Small intestine (tissue), 7 donors: ENCODE results near the gene WNT6. TPM values are rescaled to one million over a fixed set of nuclear protein-coding genes. Genes with fewer than 3 reads are reported as not detected.

Experiments
- DNase-seq, 2 donors: peaks; one replicate each; pipeline versions ENCODE4 v3.0.0 to v3.0.0-alpha.2; 2013
- FAIRE-seq: peaks from 2 replicates; lab custom pipeline; 2012; peaks lifted over from hg19 to GRCh38; lab: Jason Lieb, UNC
- H3K27ac ChIP-seq, 3 donors: one replicate each; pipeline ENCODE4 v1.5.1; 2013; ENCODE audit warnings: low read length in 2 of 3, mild to moderate bottlenecking in 2 of 3, control low read depth in 1 of 3, inconsistent platforms in 1 of 3, low read depth in 1 of 3, moderate library complexity in 1 of 3
- H3K27me3 ChIP-seq, 3 donors: one replicate each; pipeline ENCODE4 v1.6.1; 2013; ENCODE audit warnings: low read length in 3 of 3, inconsistent platforms in 1 of 3; ENCODE audit not compliant: control insufficient read depth in 3 of 3, insufficient read depth in 3 of 3
- H3K36me3 ChIP-seq, 3 donors: one replicate each; pipeline ENCODE4 v1.6.1; 2013; ENCODE audit warnings: low read length in 3 of 3, inconsistent platforms in 1 of 3, low read depth in 1 of 3, mild to moderate bottlenecking in 1 of 3, moderate library complexity in 1 of 3; ENCODE audit not compliant: control insufficient read depth in 3 of 3, insufficient read depth in 2 of 3
- H3K4me1 ChIP-seq, 3 donors: one replicate each; pipeline ENCODE4 v1.6.1; 2013; ENCODE audit warnings: low read length in 2 of 3, inconsistent platforms in 1 of 3, low read depth in 1 of 3, mild to moderate bottlenecking in 1 of 3, moderate library complexity in 1 of 3; ENCODE audit not compliant: control insufficient read depth in 3 of 3, insufficient read depth in 2 of 3
- H3K4me3 ChIP-seq, 3 donors: one replicate each; pipeline ENCODE4 v1.5.1; 2013; ENCODE audit warnings: low read length in 3 of 3, control low read depth in 1 of 3, inconsistent platforms in 1 of 3, low read depth in 1 of 3, mild to moderate bottlenecking in 1 of 3, moderate library complexity in 1 of 3
- H3K9me3 ChIP-seq, 2 donors: one replicate each; pipeline ENCODE4 v1.6.1; 2013; ENCODE audit warnings: low read depth in 1 of 2, low read length in 1 of 2; ENCODE audit not compliant: control insufficient read depth in 2 of 2, insufficient read depth in 1 of 2
- WGBS, 3 donors: extraction: QIAGEN DNeasy Blood & Tissue Kit; methylation state at CpG; one replicate each; pipeline ENCODE4 v1.1.7; 2013; 5-methylcytosine and 5-hydroxymethylcytosine counted together
- polyA plus RNA-seq, 4 donors: library from polyadenylated mRNA; stranded (reverse) in 3 of 4; unstranded in 1 of 4; fragments of 200-250 nt in 3 of 4; fragments of 120-200 nt in 1 of 4; gene quantifications; one replicate each; pipeline versions ENCODE4 v1.2.1 to v1.2.3, GENCODE V29; 2013
- donor health status: healthy with polysubstance abuse.
- donor health status: control.
- donor health status: control.
- donor health status: Bipolar disorder and iron deficiency.
- donor health status: healthy.

The WNT6 gene
- polyA plus RNA-seq, 4 donors, result 0.06 to 1.8 TPM; not detected in 2

DNA sequence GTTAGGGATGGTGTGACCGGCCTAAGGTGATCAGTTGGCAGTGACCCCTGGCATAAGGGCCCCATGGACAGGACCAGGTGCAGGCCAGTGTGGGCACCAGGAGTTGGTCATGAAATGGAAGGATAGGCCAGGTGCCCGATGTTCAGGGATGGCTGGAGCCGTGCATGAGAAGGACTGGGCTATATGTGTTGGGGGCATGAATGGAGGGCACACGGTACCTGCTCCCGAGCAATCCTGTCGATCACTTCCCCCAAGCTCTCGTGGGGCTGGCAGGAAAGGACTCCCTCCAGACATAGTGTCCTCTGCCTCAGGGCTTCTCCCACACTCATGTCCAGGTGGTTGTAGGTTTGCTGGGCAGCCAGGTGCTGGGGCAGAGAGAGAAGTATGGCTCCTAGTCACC, 35.6 kb upstream of the WNT6 start:
- H3K27ac ChIP-seq, result no peak overlapping the region
- H3K9me3 ChIP-seq, result no peaks in the 10 kb centered on the region
- FAIRE-seq (no peak), DNase-seq (no peak)
- H3K4me1 ChIP-seq, result no peaks in the 10 kb centered on the region
- no peak overlapping the region for H3K4me3 ChIP-seq
- H3K27me3 ChIP-seq, result peaks cover 0 to 8% (median 0%) of the 10 kb centered on the region in 3 donors
- peaks cover 0 to 17% (median 2%) of the 10 kb centered on the region in 3 donors for H3K36me3 ChIP-seq
- WGBS, 3 donors, result 89 to 92% (median 91%) methylated on average over 7 of the region's 7 CpGs

DNA sequence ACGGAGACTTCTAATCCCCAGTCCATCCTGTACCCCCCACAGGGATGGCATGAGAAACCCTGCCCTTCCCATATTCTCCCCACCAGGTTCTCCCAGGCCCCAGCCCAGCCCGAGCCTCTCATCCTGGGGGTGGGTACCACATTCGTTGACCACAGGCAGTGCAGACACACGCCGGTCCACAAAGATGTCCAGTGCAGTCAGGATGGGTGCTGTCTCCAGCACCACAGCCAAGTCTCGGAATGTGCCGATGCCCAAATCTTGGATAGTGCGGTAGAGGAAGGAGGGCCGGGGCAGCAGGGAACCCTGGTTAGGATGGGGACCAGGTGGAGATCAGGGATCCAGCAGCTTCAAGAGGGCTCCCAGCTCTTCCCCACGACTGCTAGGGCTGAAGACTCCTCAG, 32.8 kb upstream of the WNT6 start:
- Histone ChIP-seq H3K9me3 (no peaks in the 10 kb centered on the region), H3K4me1 (no peaks in the 10 kb centered on the region), H3K27ac (no peak overlapping the region), H3K27me3 (peaks cover 0 to 14% (median 0%) of the 10 kb centered on the region in 3 donors), H3K36me3 (no peaks in the 10 kb centered on the region), H3K4me3 (no peak overlapping the region)
- 88 to 89% (median 88%) methylated on average over 9 to 10 of the region's 10 CpGs for WGBS, 3 donors
- DNase-seq (no peak), FAIRE-seq (no peak)

DNA sequence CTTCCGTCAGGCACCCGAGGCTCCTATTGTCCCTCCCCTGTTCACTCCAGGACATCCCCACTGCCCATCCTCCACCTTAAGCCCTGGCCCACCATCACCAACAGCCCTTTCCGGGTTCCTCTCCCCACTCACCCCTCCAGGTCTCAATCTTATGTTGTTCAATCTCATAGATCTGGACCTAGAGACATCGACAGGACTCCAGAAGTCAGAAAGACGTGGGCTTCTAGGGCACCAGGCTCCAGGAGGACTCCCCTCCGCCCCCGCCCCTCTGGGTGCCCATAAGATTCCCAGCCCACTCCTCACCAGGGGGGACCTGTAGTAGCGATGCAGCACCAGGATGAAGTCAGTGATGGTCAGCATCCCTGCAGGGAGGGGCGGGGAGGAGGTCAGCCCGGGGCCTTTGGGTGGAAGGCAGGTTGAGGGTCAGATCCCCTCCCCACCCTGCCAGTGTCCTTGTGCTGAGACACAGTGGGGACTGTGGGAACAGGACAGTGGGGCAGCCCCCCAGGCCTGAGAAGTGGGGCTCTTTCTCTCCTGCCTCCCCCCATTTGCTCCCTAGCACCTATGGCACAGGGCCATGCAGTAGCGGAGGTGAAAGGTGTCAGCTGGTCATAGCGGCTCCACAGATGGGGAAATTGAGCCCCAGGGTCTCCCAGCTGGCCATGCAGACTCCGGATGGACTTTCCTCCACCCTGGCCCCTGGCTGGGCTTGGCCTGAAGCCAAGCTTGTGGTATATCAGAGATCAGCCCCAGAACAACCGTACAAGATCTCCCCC, 31.7 kb upstream of the WNT6 start:
- Histone ChIP-seq H3K4me3 (no peak overlapping the region), H3K27me3 (peaks cover 0 to 24% (median 0%) of the 10 kb centered on the region in 3 donors), H3K27ac (no peak overlapping the region), H3K4me1 (no peaks in the 10 kb centered on the region), H3K9me3 (no peaks in the 10 kb centered on the region), H3K36me3 (no peaks in the 10 kb centered on the region)
- FAIRE-seq (no peak), DNase-seq (no peak)
- 53 to 69% (median 61%) methylated on average over 11 to 14 of the region's 14 CpGs for WGBS, 3 donors

DNA sequence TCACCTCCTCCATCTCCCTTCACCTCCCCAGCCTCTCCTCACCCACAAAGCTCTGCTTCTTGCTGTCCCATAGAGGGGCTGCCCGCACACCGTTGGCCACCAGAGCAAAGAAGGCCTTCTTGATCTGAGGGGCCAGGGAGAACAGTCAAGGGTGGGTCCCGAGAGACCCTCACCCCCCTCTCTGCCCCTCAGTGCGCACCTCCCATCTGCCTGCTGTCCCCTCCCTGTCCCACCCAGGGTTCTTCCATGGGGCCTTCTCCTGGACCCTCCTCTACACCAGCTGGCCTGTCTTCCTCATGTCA, 31.2 kb upstream of the WNT6 start:
- no peaks in the 10 kb centered on the region for H3K9me3 ChIP-seq
- no peak for FAIRE-seq
- 74 to 92% (median 91%) methylated on average over 4 of the region's 4 CpGs for WGBS, 3 donors
- no peaks in the 10 kb centered on the region for H3K36me3 ChIP-seq
- H3K4me3 ChIP-seq, result no peak overlapping the region
- no peaks in the 10 kb centered on the region for H3K4me1 ChIP-seq
- H3K27ac ChIP-seq, result no peak overlapping the region
- no peak for DNase-seq
- H3K27me3 ChIP-seq, result peaks cover 0 to 24% (median 0%) of the 10 kb centered on the region in 3 donors

DNA sequence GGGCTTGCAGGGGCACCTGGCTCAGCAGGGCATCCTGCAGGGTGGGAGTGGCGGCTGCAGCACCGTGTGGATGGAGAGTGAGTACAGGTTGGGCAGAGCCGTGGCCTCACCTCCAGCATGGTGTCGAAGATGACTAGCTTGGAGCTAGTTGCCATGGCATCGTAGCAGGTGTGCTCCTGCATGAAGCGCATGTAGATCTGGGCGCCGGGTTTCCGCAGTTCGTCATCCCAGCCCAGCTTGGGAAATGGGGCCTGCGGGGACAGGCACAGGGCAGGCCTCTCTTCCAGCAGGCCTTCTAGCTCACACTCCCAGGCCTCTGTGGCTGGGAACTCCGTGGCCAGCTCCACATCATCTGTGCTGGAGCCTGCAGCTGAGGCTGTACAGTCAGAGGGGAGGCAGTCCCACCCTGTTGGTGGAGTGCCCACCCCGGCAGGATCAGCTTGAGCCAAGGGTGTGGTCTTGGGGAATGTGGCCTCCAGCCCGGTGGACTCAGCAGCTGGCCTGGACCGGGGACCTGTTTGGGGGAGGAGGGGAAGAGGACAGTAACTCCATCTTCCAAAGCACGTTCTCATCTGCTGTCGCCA, 29.6 kb upstream of the WNT6 start:
- WGBS, 3 donors, result 73 to 83% (median 75%) methylated on average over 17 of the region's 17 CpGs
- no peak for DNase-seq
- FAIRE-seq, result no peak
- Histone ChIP-seq H3K27ac (no peak overlapping the region), H3K4me1 (no peaks in the 10 kb centered on the region), H3K4me3 (no peak overlapping the region), H3K9me3 (no peaks in the 10 kb centered on the region), H3K36me3 (no peaks in the 10 kb centered on the region), H3K27me3 (peaks cover 0 to 24% (median 0%) of the 10 kb centered on the region in 3 donors)

DNA sequence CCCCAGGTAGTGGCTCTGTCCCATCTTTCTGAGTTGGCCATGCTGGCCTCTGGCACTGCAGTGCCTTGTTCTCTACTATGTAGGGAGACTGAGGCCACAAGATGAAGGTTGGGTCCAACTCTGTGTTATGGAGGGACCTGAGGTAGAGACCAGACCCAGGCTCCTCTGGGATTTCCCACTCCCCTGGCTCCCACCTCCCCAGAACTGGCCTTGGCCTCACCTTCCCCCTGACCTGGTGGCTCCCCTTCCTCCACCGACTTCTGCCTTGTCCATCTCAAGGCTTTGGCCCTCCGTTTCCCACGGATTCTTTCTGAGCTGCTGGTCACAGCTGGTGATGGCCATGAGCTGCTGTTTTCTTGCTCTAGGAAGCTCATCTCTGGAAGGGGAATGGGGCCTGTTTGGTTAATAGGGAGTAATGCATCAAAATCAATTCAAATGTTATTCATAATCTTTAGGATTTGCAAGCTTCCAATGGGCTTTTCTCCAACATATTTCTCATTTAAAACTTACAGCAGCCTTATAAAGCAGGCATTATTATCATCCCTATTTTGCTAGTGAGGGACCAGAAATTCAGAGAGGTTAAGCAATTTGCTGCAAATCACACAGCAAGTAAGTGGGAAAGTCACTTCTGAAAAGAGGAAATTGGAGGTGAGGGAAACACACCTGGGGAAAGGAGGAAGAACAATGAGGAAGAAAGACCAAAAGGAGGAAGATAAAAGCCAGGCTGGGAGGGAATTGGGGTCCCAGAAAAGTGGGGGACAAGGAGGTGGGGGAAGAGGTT, 28.9 kb upstream of the WNT6 start:
- no peak overlapping the region for H3K4me3 ChIP-seq
- no peaks in the 10 kb centered on the region for H3K36me3 ChIP-seq
- no peaks in the 10 kb centered on the region for H3K4me1 ChIP-seq
- DNase-seq (no peak), FAIRE-seq (no peak)
- no peak overlapping the region for H3K27ac ChIP-seq
- peaks cover 0 to 24% (median 0%) of the 10 kb centered on the region in 3 donors for H3K27me3 ChIP-seq
- no peaks in the 10 kb centered on the region for H3K9me3 ChIP-seq
- WGBS, 3 donors, result 74 to 83% (median 81%) methylated on average over 3 of the region's 3 CpGs

DNA sequence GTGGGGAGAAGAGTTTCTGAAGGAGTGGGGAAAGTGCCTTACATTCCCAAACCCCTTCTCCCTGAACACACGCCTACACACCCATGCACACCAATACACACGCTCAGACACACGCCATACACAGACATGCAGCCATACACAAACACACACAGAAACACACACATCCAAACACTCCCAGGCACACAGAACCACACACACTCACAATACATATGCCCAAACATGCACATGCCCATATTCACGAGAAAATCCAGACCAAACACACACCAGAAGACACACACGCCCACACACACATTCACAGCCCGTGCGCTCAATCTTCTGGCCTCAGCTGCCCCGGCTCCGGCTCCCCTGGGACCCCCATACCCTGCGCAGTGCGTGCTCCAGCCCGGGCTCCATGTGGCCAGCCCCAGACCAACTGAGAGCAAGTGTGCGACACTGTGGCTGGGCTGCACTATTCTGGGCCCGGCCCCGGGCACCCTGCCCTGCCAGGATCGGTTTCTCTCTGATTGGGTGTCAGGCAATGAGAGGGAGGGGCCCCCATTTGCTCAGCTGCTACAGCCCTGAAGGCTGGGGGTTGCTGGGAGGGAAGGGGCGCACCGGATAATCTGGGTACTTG, 28.1 kb upstream of the WNT6 start, which contains the start of gene PRKAG3:
PRKAG3 (minus strand) TSS at position 426 of the 613 bp plus-strand sequence.
- Histone ChIP-seq H3K4me1 (no peaks in the 10 kb centered on the region), H3K27me3 (peaks cover 0 to 24% (median 0%) of the 10 kb centered on the region in 3 donors), H3K9me3 (no peaks in the 10 kb centered on the region), H3K27ac (no peak within 1 kb of the TSS), H3K4me3 (no peak within 1 kb of the TSS), H3K36me3 (no peaks in the 10 kb centered on the region)
- DNase-seq, result no peak
- no peak for FAIRE-seq
- 75 to 79% (median 78%) methylated on average over 18 of the region's 18 CpGs for WGBS, 3 donors

DNA sequence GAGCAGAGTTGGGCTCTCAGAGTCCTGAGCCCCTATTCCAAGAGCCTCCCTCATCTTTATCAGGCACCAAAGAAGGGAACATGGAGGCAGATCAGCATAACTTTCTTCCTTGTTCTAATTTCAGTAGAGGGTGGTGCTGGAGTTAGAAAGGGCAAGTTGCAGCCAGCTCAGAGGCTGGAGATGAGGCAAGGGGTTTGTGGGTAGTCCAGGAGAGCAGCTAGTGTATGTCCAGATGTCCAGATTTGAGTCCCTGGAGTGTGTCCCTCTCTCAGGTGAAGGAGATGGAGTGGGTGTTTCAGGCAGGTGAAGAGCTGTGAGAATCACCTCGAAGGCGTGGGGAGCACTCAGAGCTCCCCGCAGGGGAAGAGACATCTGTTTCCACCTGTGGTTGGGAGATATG, 27.5 kb upstream of the WNT6 start:
- Histone ChIP-seq H3K9me3 (no peaks in the 10 kb centered on the region), H3K4me1 (no peaks in the 10 kb centered on the region), H3K4me3 (no peak overlapping the region), H3K36me3 (no peaks in the 10 kb centered on the region), H3K27ac (no peak overlapping the region), H3K27me3 (peaks cover 0 to 21% (median 0%) of the 10 kb centered on the region in 3 donors)
- no peak for DNase-seq
- WGBS, 3 donors, result 60 to 70% (median 64%) methylated on average over 2 to 3 of the region's 3 CpGs
- FAIRE-seq, result no peak
